CD4-positive, CD25-positive, alpha-beta regulatory T cell (primary cell): ENCODE data around the gene SPEM3. TPM values are rescaled to one million over a fixed set of nuclear protein-coding genes. Genes with fewer than 3 reads are reported as not detected.

Source experiments
- ATAC-seq, 2 donors: fragments of 150-1000 bp; cut with Tn5 transposase; one replicate each; pipeline ENCODE4 v1.10.0; 2021; ENCODE audit warnings: low read depth in 2 of 2, moderate number of reproducible peaks in 2 of 2, moderate library complexity in 1 of 2
- DNase-seq, 3 donors: peaks; one replicate each; pipeline versions ENCODE4 v3.0.0 to v3.0.0-alpha.2; 2012 to 2022; ENCODE audit warnings: mixed read lengths in 1 of 3
- H3K27ac ChIP-seq: one replicate; pipeline ENCODE4 v1.7.0; 2013; ENCODE audit warnings: mild to moderate bottlenecking, low read length; ENCODE audit not compliant: insufficient read depth, poor library complexity, severe bottlenecking
- H3K27me3 ChIP-seq: one replicate; pipeline ENCODE4 v1.7.0; 2013; ENCODE audit warnings: low read length; ENCODE audit not compliant: control insufficient read depth, insufficient read depth
- H3K36me3 ChIP-seq: one replicate; pipeline ENCODE4 v1.7.0; 2013; ENCODE audit warnings: mild to moderate bottlenecking, low read length, moderate library complexity; ENCODE audit not compliant: control insufficient read depth, insufficient read depth
- H3K4me1 ChIP-seq: 2 replicates; pipeline ENCODE4 v1.7.0; 2013; ENCODE audit warnings: mild to moderate bottlenecking, low read length; ENCODE audit not compliant: insufficient read depth, control insufficient read depth, poor library complexity, severe bottlenecking
- H3K4me3 ChIP-seq: one replicate; pipeline ENCODE4 v1.7.0; 2013; ENCODE audit warnings: low read depth, mild to moderate bottlenecking, low read length, moderate library complexity
- H3K9me3 ChIP-seq, 2 experiments: 1 replicate in 1 of 2; 2 replicates in 1 of 2; pipeline ENCODE4 v1.7.0; 2013; ENCODE audit warnings: low read length in 2 of 2, mild to moderate bottlenecking in 1 of 2, moderate library complexity in 1 of 2; ENCODE audit not compliant: control insufficient read depth in 2 of 2
- H3K27ac Mint-ChIP-seq, 3 donors: one replicate each; pipeline ENCODE4 v1.8.0; 2020 to 2022; ENCODE audit warnings: mild to moderate bottlenecking in 3 of 3, mixed read lengths in 3 of 3, moderate library complexity in 2 of 3
- H3K27me3 Mint-ChIP-seq: one replicate; pipeline ENCODE4 v1.8.0; 2022; ENCODE audit warnings: mild to moderate bottlenecking, mixed read lengths
- H3K36me3 Mint-ChIP-seq: one replicate; pipeline ENCODE4 v1.8.0; 2020; ENCODE audit warnings: mixed read lengths
- H3K4me1 Mint-ChIP-seq, 4 donors: one replicate each; pipeline ENCODE4 v1.8.0; 2020 to 2022; ENCODE audit warnings: mixed read lengths in 4 of 4, mild to moderate bottlenecking in 1 of 4
- H3K4me3 Mint-ChIP-seq, 4 donors: one replicate each; pipeline ENCODE4 v1.8.0; 2020 to 2022; ENCODE audit warnings: mild to moderate bottlenecking in 4 of 4, mixed read lengths in 4 of 4, moderate library complexity in 3 of 4
- H3K9me3 Mint-ChIP-seq, 7 donors: one replicate each; pipeline ENCODE4 v1.8.0; 2020 to 2022; ENCODE audit warnings: mixed read lengths in 7 of 7, mild to moderate bottlenecking in 3 of 7, moderate library complexity in 2 of 7
- polyA plus RNA-seq, 4 donors: library from polyadenylated mRNA; unstranded; fragments of 300-500 nt; fragmentation: Illumina TruSeq; gene quantifications; one replicate each; pipeline ENCODE4 v1.2.3, GENCODE V29; 2021
- total RNA-seq: library from RNA; stranded (reverse); gene quantifications from one replicate; pipeline ENCODE4 v1.2.3, GENCODE V29; 2022

SPEM3 gene
- total and polyA plus RNA-seq, 5 donors from 2014 or later = not detected

- H3K27ac ChIP-seq = peak overlapping the region; percentile 85
- no peak for ATAC-seq
- H3K27me3 ChIP-seq = peaks cover 14% of the 10 kb centered on the region
- peaks cover 4% of the 10 kb centered on the region for H3K36me3 Mint-ChIP-seq
- H3K4me3 ChIP-seq = peak overlapping the region; percentile 37
- H3K9me3 ChIP-seq = no peaks in the 10 kb centered on the region
- peak overlapping the region; percentile 81 to 91 (median 88) for H3K27ac Mint-ChIP-seq
- H3K36me3 ChIP-seq = peaks cover 16% of the 10 kb centered on the region
- H3K4me1 ChIP-seq = peaks cover 20% of the 10 kb centered on the region
- peaks cover 2 to 39% (median 9%) of the 10 kb centered on the region in 4 donors for H3K4me1 Mint-ChIP-seq
- H3K4me3 Mint-ChIP-seq = peak overlapping the region; percentile 78 to 88 (median 84)
- H3K9me3 Mint-ChIP-seq = peaks cover 0 to 1% (median 0%) of the 10 kb centered on the region in 7 donors
- no peak for DNase-seq
- peaks cover 18% of the 10 kb centered on the region for H3K27me3 Mint-ChIP-seq
These were observed 44.1 kb upstream of the SPEM3 start for GRCh38 chr17:7384489-7385081.

- peaks cover 5% of the 10 kb centered on the region for H3K27me3 Mint-ChIP-seq
- H3K4me3 Mint-ChIP-seq = no peak overlapping the region
- no peak for DNase-seq
- H3K4me1 Mint-ChIP-seq = peaks cover 4 to 49% (median 19%) of the 10 kb centered on the region in 4 donors
- H3K9me3 Mint-ChIP-seq = no peaks in the 10 kb centered on the region
- no peak overlapping the region for H3K27ac ChIP-seq
- H3K4me1 ChIP-seq = peaks cover 49% of the 10 kb centered on the region
- H3K4me3 ChIP-seq = no peak overlapping the region
- H3K27me3 ChIP-seq = no peaks in the 10 kb centered on the region
- no peak for ATAC-seq
- peaks cover 44% of the 10 kb centered on the region for H3K36me3 ChIP-seq
- H3K36me3 Mint-ChIP-seq = peaks cover 17% of the 10 kb centered on the region
- H3K27ac Mint-ChIP-seq = no peak overlapping the region
- no peaks in the 10 kb centered on the region for H3K9me3 ChIP-seq
These were observed 39.8 kb upstream of the SPEM3 start for GRCh38 chr17:7388856-7389255.

- H3K27me3 ChIP-seq = no peaks in the 10 kb centered on the region
- H3K4me1 Mint-ChIP-seq = peaks cover 3 to 49% (median 19%) of the 10 kb centered on the region in 4 donors
- no peak overlapping the region for H3K27ac ChIP-seq
- H3K36me3 ChIP-seq = peaks cover 44% of the 10 kb centered on the region
- no peaks in the 10 kb centered on the region for H3K9me3 Mint-ChIP-seq
- no peak overlapping the region for H3K27ac Mint-ChIP-seq
- no peak overlapping the region for H3K4me3 ChIP-seq
- H3K36me3 Mint-ChIP-seq = peaks cover 17% of the 10 kb centered on the region
- peak overlapping the region in 2 of 4 donors; percentile 38 to 80 for H3K4me3 Mint-ChIP-seq
- H3K9me3 ChIP-seq = no peaks in the 10 kb centered on the region
- H3K4me1 ChIP-seq = peaks cover 45% of the 10 kb centered on the region
- DNase-seq (no peak), ATAC-seq (no peak)
- H3K27me3 Mint-ChIP-seq = peaks cover 5% of the 10 kb centered on the region
These were observed 38.4 kb upstream of the SPEM3 start for GRCh38 chr17:7389924-7390910.

GRCh38 chr17:7391307-7391706 lies 37.4 kb upstream of the SPEM3 start:
- Histone ChIP-seq H3K9me3 (no peaks in the 10 kb centered on the region), H3K4me3 (no peak overlapping the region), H3K36me3 (peaks cover 44% of the 10 kb centered on the region), H3K27me3 (no peaks in the 10 kb centered on the region), H3K27ac (no peak overlapping the region), H3K4me1 (peaks cover 46% of the 10 kb centered on the region)
- H3K36me3 Mint-ChIP-seq = peaks cover 17% of the 10 kb centered on the region
- no peaks in the 10 kb centered on the region for H3K9me3 Mint-ChIP-seq
- H3K4me1 Mint-ChIP-seq = peaks cover 3 to 48% (median 21%) of the 10 kb centered on the region in 4 donors
- H3K4me3 Mint-ChIP-seq = peak overlapping the region; percentile 56 to 92 (median 82)
- DNase-seq (no peak), ATAC-seq (no peak)
- peaks cover 5% of the 10 kb centered on the region for H3K27me3 Mint-ChIP-seq
- peak overlapping the region in 1 of 3 donors; percentile 31 for H3K27ac Mint-ChIP-seq

GRCh38 chr17:7392696-7393612 lies 35.7 kb upstream of the SPEM3 start:
- no peaks in the 10 kb centered on the region for H3K27me3 ChIP-seq
- Mint-ChIP-seq H3K27ac (peak overlapping the region; percentile 32 to 80 (median 59)), H3K4me1 (peaks cover 3 to 42% (median 21%) of the 10 kb centered on the region in 4 donors), H3K27me3 (peaks cover 5% of the 10 kb centered on the region), H3K36me3 (peaks cover 17% of the 10 kb centered on the region), H3K9me3 (no peaks in the 10 kb centered on the region), H3K4me3 (peak overlapping the region; percentile 94 to 98 (median 95))
- ATAC-seq (no peak), DNase-seq (no peak)
- peaks cover 46% of the 10 kb centered on the region for H3K4me1 ChIP-seq
- H3K36me3 ChIP-seq = peaks cover 42% of the 10 kb centered on the region
- H3K4me3 ChIP-seq = peak overlapping the region; percentile 76
- H3K27ac ChIP-seq = peak overlapping the region; percentile 87
- H3K9me3 ChIP-seq = no peaks in the 10 kb centered on the region

- H3K4me1 Mint-ChIP-seq = peaks cover 3 to 42% (median 21%) of the 10 kb centered on the region in 4 donors
- no peaks in the 10 kb centered on the region for H3K27me3 ChIP-seq
- peak overlapping the region; percentile 80 to 93 (median 85) for H3K27ac Mint-ChIP-seq
- peak overlapping the region; percentile 87 for H3K27ac ChIP-seq
- peak; percentile 51 to 52 for ATAC-seq
- H3K27me3 Mint-ChIP-seq = peaks cover 5% of the 10 kb centered on the region
- peak; percentile 71 to 75 (median 74) for DNase-seq
- peaks cover 17% of the 10 kb centered on the region for H3K36me3 Mint-ChIP-seq
- H3K9me3 ChIP-seq = no peaks in the 10 kb centered on the region
- H3K36me3 ChIP-seq = peaks cover 34% of the 10 kb centered on the region
- H3K9me3 Mint-ChIP-seq = no peaks in the 10 kb centered on the region
- H3K4me3 ChIP-seq = peak overlapping the region; percentile 76
- peak overlapping the region; percentile 94 to 98 (median 95) for H3K4me3 Mint-ChIP-seq
- H3K4me1 ChIP-seq = peaks cover 46% of the 10 kb centered on the region
These were observed 34.8 kb upstream of the SPEM3 start for GRCh38 chr17:7393613-7394451.
